K562 (cell line): ENCODE data around the gene LRRC41. TPM values are rescaled to one million over a fixed set of nuclear protein-coding genes. Genes with fewer than 3 reads are reported as not detected.

ENCODE experiments used
- BCOR ChIP-seq: fragments of 450-650 bp; IDR thresholded peaks from 2 replicates; pipeline ENCODE4 v1.6.1; 2016
- CBX5 ChIP-seq: IDR thresholded peaks from 2 replicates; pipeline ENCODE4 v1.6.1; 2014; ENCODE audit warnings: low read depth, borderline replicate concordance
- FUS ChIP-seq: fragments of 200-400 bp; formaldehyde crosslinking; optimal IDR thresholded peaks from 2 replicates; pipeline ENCODE3; 2017; ENCODE audit warnings: low read depth, low read length
- GABPB1 ChIP-seq: sonication (generic); formaldehyde crosslinking; IDR thresholded peaks from 2 replicates; pipeline ENCODE4 v1.8.0; 2022; ENCODE audit warnings: mild to moderate bottlenecking, missing genetic modification reagents
- ILK ChIP-seq: fragments of 450-650 bp; IDR thresholded peaks from 2 replicates; pipeline ENCODE4 v1.6.1; 2016; ENCODE audit warnings: missing genetic modification characterization, low read depth, mild to moderate bottlenecking, missing compliant biosample characterization, moderate library complexity, borderline replicate concordance
- MLX ChIP-seq, 2 experiments: fragments of 450-650 bp in 1 of 2; sonication (generic) in 1 of 2; formaldehyde crosslinking; conservative IDR thresholded peaks; 2 replicates each; pipeline versions ENCODE4 v1.4.0 to v1.8.1; 2020 to 2022; ENCODE audit warnings: mild to moderate bottlenecking in 1 of 2, missing genetic modification reagents in 1 of 2
- NFE2 ChIP-seq: IDR thresholded peaks from 2 replicates; pipeline ENCODE4 v1.6.1; 2014; ENCODE audit warnings: antibody characterized with exemption, low read depth
- SMARCC2 ChIP-seq: fragments of 450-650 bp; IDR thresholded peaks from 2 replicates; pipeline ENCODE4 v1.6.1; 2017; ENCODE audit warnings: antibody characterized with exemption, moderate library complexity, mild to moderate bottlenecking, low read depth
- ZBTB40 ChIP-seq, 2 experiments: fragments of 450-650 bp in 1 of 2; sonication (generic) in 1 of 2; formaldehyde crosslinking in 1 of 2; IDR thresholded peaks; 2 replicates each; pipeline versions ENCODE4 v1.7.1 to v1.9.0; 2016 to 2022; ENCODE audit warnings: inconsistent platforms in 1 of 2, mild to moderate bottlenecking in 1 of 2, missing genetic modification reagents in 1 of 2
- ZBTB7A ChIP-seq: IDR thresholded peaks from 2 replicates; pipeline ENCODE4 v1.6.1; 2011; ENCODE audit warnings: low read depth, mild to moderate bottlenecking, low read length, moderate library complexity, borderline replicate concordance; ENCODE audit not compliant: control insufficient read depth
- ZFP36 ChIP-seq: fragments of 150-350 bp; IDR thresholded peaks from 2 replicates; pipeline ENCODE4 v1.6.1; 2018; ENCODE audit warnings: low read length, low read depth; ENCODE audit not compliant: partially characterized antibody
- polyA plus RNA-seq, 8 experiments: library from polyadenylated mRNA; depleted of rRNA in 4 of 8; stranded (reverse) in 5 of 8; unstranded in 3 of 8; fragments of >200 nt; fragmentation: Nextera tagmentation in 2 of 8; fragmentation: Illumina TruSeq in 1 of 8; extraction: Ambion mirVana in 2 of 8; extraction: Trizol in 1 of 8; gene quantifications; 2 replicates each; pipeline versions ENCODE4 v1.2.1 to v1.2.3, GENCODE V29; 2011 to 2014; ENCODE audit warnings: inconsistent platforms in 1 of 8, missing spikeins in 1 of 8
- total RNA-seq, 7 experiments: library from RNA; depleted of rRNA in 6 of 7; stranded (reverse); fragments of >200 nt in 6 of 7; fragmentation: Illumina TruSeq in 2 of 7; extraction: Trizol in 2 of 7; gene quantifications; 2 replicates each; pipeline versions ENCODE4 v1.2.1 to v1.2.3, GENCODE V29; 2011 to 2021; ENCODE audit warnings: low replicate concordance in 1 of 7
- TF ChIP-seq, protein P1 (sequence below): sonication (generic); formaldehyde crosslinking; IDR thresholded peaks from 2 replicates; pipeline ENCODE4 v1.8.1; 2023; ENCODE audit warnings: mild to moderate bottlenecking, missing genetic modification reagents, moderate library complexity
- TF ChIP-seq, protein P2 (sequence below): fragments of 450-650 bp; formaldehyde crosslinking; IDR thresholded peaks from 2 replicates; pipeline ENCODE4 v1.4.0; 2020; ENCODE audit warnings: mild to moderate bottlenecking, moderate library complexity

The LRRC41 gene
- total and polyA plus RNA-seq, 9 of the 15 experiments (the other 6 are each of a cell fraction or from before 2014, with no cell fraction given): 10.5 to 64.7 (median 44.2) TPM

DNA sequence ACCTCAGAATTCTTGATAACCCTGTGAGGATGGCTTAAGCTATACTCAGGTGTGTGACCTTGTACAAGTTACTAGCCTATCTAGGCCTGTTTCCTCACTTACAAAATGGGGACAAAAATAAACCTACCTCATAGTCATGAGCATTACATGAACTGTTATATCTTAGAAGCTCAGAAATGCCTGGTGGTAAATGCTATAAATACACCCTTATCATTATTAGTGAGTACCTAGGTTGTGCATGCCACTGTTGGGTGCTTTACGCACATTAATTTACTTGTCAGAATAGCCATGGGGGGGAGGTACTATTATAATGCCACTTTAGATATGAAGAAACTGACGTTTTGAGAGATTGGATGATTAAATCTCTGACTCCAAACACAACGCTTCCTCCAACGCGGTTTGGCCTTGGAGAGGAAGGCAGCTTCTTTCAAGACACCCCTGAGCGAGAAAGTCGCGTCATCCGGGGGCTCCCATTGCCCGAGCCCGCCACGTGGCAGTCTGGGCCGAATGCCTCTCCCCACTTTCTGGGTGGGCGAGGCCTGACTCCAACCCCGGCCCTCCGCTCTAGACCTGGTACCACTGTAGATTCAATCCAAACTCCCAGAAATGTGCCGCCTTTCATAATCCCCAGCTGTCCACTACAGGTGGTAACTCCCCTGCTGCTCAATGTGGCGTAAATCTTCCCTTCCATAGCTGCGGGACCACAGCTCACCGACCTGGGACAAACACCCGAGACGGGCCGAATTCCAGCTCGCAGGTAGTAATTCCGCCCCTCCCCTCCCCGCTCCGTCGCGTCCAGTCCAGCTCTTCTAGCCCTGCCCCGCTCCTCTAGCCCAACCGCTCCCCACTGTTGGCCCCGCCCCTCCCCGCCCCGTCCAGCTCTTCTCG, 56.6 kb downstream of the LRRC41 start (continued):
- TF ChIP-seq ZBTB40 (IDR thresholded peaks at IDR 0.05) (no peak), ZBTB40 (CRISPR knock-in tag; IDR thresholded peaks at IDR 0.05) (no peak), CBX5 (no peak), BCOR (0 out of 2 replicates have a peak, but pooled peaks have one; percentile 7), NFE2 (0 out of 2 replicates have a peak, but pooled peaks have one; percentile 2), ILK (tag) (no peak), SMARCC2 (no peak), GABPB1 (no peak), FUS (no peak), ZBTB7A (peak; percentile 33; the same call in 1 of the 2 replicates), ZFP36 (no peak), MLX (CRISPR knock-in tag; conservative IDR thresholded peaks at IDR 0.05) (0 out of 4 replicates have a peak, but pooled peaks of 1 of the 2 experiments have one; percentile 35)
- TF ChIP-seq, protein P1, sequence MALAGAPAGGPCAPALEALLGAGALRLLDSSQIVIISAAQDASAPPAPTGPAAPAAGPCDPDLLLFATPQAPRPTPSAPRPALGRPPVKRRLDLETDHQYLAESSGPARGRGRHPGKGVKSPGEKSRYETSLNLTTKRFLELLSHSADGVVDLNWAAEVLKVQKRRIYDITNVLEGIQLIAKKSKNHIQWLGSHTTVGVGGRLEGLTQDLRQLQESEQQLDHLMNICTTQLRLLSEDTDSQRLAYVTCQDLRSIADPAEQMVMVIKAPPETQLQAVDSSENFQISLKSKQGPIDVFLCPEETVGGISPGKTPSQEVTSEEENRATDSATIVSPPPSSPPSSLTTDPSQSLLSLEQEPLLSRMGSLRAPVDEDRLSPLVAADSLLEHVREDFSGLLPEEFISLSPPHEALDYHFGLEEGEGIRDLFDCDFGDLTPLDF (CRISPR knock-in tag): peak; percentile 63
- TF ChIP-seq, protein P2, sequence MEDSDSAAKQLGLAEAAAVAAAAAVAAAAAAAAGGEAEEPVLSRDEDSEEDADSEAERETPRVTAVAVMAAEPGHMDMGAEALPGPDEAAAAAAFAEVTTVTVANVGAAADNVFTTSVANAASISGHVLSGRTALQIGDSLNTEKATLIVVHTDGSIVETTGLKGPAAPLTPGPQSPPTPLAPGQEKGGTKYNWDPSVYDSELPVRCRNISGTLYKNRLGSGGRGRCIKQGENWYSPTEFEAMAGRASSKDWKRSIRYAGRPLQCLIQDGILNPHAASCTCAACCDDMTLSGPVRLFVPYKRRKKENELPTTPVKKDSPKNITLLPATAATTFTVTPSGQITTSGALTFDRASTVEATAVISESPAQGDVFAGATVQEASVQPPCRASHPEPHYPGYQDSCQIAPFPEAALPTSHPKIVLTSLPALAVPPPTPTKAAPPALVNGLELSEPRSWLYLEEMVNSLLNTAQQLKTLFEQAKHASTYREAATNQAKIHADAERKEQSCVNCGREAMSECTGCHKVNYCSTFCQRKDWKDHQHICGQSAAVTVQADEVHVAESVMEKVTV (CRISPR knock-in tag): no peak
